Type B pancreatic cell (in vitro differentiated cells): ENCODE results near the gene GUCY2D. TPM values are rescaled to one million over a fixed set of nuclear protein-coding genes. Genes with fewer than 3 reads are reported as not detected.

ENCODE experiments used
- DNase-seq: peaks from one replicate; pipeline ENCODE4 v3.0.0; 2021; ENCODE audit warnings: mixed read lengths; ENCODE audit not compliant: unreplicated experiment; ENCODE audit errors: extremely low spot score
- H3K27ac Mint-ChIP-seq: 2 replicates; pipeline ENCODE4 v1.8.0; 2021; ENCODE audit warnings: mild to moderate bottlenecking, mixed read lengths
- H3K27me3 Mint-ChIP-seq: 2 replicates; pipeline ENCODE4 v1.8.0; 2021; ENCODE audit warnings: mixed read lengths
- H3K36me3 Mint-ChIP-seq: 2 replicates; pipeline ENCODE4 v1.8.0; 2021; ENCODE audit warnings: mixed read lengths
- H3K4me1 Mint-ChIP-seq: one replicate; pipeline ENCODE4 v1.8.0; 2021; ENCODE audit warnings: mixed read lengths; ENCODE audit not compliant: unreplicated experiment
- H3K4me3 Mint-ChIP-seq: 2 replicates; pipeline ENCODE4 v1.8.0; 2021; ENCODE audit warnings: mild to moderate bottlenecking, mixed read lengths
- H3K9me3 Mint-ChIP-seq: 2 replicates; pipeline ENCODE4 v1.8.0; 2021; ENCODE audit warnings: mixed read lengths
- total RNA-seq: library from RNA; stranded (reverse); gene quantifications from 2 replicates; pipeline ENCODE4 v1.2.1, GENCODE V29; 2021; ENCODE audit warnings: low replicate concordance
- TF ChIP-seq, protein P1 (sequence below): fragments of 200-600 bp; sonication (generic); conservative IDR thresholded peaks from 2 replicates; pipeline ENCODE4 v1.5.0; 2021; ENCODE audit warnings: antibody characterized with exemption, mild to moderate bottlenecking

GUCY2D gene
- total RNA-seq, 1 donor from 2014 or later: 0.29 TPM

DNA sequence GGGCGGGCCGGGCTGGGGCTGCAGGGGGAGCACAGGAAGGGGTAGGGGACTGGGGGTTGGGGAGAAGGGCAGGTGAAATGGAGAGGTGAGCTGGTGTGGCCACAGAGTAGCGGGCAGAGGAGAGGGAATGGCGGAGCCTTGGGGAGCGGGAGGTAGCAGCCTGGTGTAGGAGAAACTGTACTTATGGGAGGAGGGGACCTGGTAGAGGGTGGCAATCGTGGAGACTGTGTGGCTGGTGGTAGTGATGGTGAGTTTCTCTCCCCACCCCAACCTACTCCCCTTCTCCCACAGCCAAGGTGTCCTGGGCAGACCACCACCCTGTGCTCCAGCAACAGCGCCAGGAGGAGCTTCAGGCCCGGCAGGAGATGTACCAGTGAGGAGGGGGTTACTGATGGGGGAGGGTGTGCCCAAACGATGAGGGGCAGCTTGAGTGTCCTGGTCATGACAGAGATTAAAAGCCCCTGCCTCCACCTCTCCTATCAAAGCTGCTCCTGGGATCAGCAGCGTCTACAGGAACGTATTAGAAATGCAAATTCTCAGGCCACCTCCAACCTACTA, 37.3 kb downstream of the GUCY2D start:
- TF ChIP-seq, protein P1, sequence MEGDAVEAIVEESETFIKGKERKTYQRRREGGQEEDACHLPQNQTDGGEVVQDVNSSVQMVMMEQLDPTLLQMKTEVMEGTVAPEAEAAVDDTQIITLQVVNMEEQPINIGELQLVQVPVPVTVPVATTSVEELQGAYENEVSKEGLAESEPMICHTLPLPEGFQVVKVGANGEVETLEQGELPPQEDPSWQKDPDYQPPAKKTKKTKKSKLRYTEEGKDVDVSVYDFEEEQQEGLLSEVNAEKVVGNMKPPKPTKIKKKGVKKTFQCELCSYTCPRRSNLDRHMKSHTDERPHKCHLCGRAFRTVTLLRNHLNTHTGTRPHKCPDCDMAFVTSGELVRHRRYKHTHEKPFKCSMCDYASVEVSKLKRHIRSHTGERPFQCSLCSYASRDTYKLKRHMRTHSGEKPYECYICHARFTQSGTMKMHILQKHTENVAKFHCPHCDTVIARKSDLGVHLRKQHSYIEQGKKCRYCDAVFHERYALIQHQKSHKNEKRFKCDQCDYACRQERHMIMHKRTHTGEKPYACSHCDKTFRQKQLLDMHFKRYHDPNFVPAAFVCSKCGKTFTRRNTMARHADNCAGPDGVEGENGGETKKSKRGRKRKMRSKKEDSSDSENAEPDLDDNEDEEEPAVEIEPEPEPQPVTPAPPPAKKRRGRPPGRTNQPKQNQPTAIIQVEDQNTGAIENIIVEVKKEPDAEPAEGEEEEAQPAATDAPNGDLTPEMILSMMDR: no peak
- H3K27me3 Mint-ChIP-seq: peaks cover 35% of the 10 kb centered on the region
- no peak overlapping the region for H3K4me3 Mint-ChIP-seq
- no peak overlapping the region for H3K27ac Mint-ChIP-seq
- H3K4me1 Mint-ChIP-seq: peaks cover 4% of the 10 kb centered on the region
- H3K9me3 Mint-ChIP-seq: peaks cover 4% of the 10 kb centered on the region
- no peaks in the 10 kb centered on the region for H3K36me3 Mint-ChIP-seq
- no peak for DNase-seq

GRCh38 chr17:8041249-8041928, 39.0 kb downstream of the GUCY2D start:
- Mint-ChIP-seq H3K9me3 (peaks cover 4% of the 10 kb centered on the region), H3K27ac (no peak overlapping the region), H3K27me3 (peaks cover 37% of the 10 kb centered on the region), H3K36me3 (no peaks in the 10 kb centered on the region), H3K4me1 (peaks cover 4% of the 10 kb centered on the region), H3K4me3 (no peak overlapping the region)
- TF ChIP-seq, protein P1: peak; percentile 76
- no peak for DNase-seq

DNA sequence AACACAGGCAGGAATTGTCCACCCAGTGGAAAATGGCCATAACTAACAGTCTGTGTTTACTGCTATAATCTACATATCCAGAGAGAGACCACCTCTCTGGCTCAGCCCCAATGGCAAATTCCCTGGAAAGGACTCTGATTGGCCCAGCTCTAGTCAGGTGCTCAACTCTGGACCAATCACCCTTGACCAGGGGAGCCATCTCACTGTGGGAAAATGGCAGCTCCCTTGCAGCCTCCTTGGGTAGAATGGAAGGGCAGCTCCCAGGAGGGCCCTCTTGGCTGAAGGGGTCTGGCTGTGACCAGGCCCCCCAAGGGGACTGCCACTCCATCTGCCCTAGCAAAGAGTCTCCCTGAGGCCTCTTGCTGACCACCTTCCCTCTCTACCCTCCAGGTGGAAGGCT, 39.6 kb downstream of the GUCY2D start:
- Mint-ChIP-seq H3K27me3 (peaks cover 43% of the 10 kb centered on the region), H3K9me3 (peaks cover 4% of the 10 kb centered on the region), H3K4me1 (peaks cover 4% of the 10 kb centered on the region), H3K27ac (no peak overlapping the region), H3K4me3 (no peak overlapping the region), H3K36me3 (no peaks in the 10 kb centered on the region)
- DNase-seq: no peak
- TF ChIP-seq, protein P1: no peak

GRCh38 chr17:8044819-8045810, 42.7 kb downstream of the GUCY2D start:
- H3K4me3 Mint-ChIP-seq: no peak overlapping the region
- H3K27ac Mint-ChIP-seq: no peak overlapping the region
- H3K4me1 Mint-ChIP-seq: peaks cover 4% of the 10 kb centered on the region
- peaks cover 46% of the 10 kb centered on the region for H3K27me3 Mint-ChIP-seq
- H3K36me3 Mint-ChIP-seq: no peaks in the 10 kb centered on the region
- DNase-seq: no peak
- TF ChIP-seq, protein P1: no peak
- H3K9me3 Mint-ChIP-seq: no peaks in the 10 kb centered on the region

DNA sequence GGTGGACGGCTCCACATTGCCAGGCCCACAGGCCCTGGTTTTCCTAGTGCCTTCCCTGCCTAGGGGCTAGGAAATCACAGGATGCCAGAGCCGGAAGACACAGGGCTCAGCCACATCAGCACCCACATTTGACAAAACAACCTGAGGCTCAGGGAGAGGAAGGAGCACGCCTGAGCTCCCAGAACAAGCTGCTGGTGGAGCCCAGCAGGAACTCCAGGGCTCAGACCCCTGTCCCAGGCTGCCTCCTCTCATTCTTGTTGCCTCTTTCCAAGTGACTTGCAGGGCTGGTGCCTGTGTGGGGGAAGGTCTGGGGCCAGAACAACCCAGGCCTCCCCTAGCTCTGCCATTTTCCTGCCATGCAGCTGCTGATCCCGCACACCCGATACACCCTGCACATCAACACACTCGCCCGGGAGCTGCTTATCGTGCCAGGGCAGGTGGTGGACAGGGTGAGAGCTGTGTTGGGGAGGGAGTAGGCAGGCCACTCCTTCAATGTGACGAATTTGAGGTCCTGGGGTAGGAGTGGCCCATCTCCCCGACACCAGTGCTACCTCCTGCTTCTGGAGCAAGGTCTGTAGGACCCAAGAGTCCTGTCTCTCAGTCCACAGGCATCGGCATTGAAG, 44.0 kb downstream of the GUCY2D start:
- TF ChIP-seq, protein P1: no peak
- no peaks in the 10 kb centered on the region for H3K4me1 Mint-ChIP-seq
- H3K36me3 Mint-ChIP-seq: no peaks in the 10 kb centered on the region
- peaks cover 48% of the 10 kb centered on the region for H3K27me3 Mint-ChIP-seq
- DNase-seq: no peak
- H3K9me3 Mint-ChIP-seq: no peaks in the 10 kb centered on the region
- H3K4me3 Mint-ChIP-seq: no peak overlapping the region
- no peak overlapping the region for H3K27ac Mint-ChIP-seq
